ENCODE measurements around the gene LYZL2. TPM values are rescaled to one million over a fixed set of nuclear protein-coding genes. Genes with fewer than 3 reads are reported as not detected.

LYZL2 gene
- total RNA-seq, 1 donor: not detected

GRCh38 chr10:30562787-30563186 is 66.8 kb downstream of the LYZL2 start:
- TF ChIP-seq CTCF (IDR thresholded peaks at IDR 0.05; ENCODE audit: insufficient read depth, low read depth, low read length): no peak
- no peak overlapping the region for H3K4me3 ChIP-seq (ENCODE audit: low read depth, low read length)
- no peak for DNase-seq (ENCODE audit: low read depth)

Other genes with a start within 250 kb of the LYZL2 start
- 14.2 and 31.1 TPM in 2 replicates for gene MAP3K8, start 195.6 kb downstream of the LYZL2 start, total RNA-seq